ENCODE measurements around the gene VTCN1. TPM values are rescaled to one million over a fixed set of nuclear protein-coding genes. Genes with fewer than 3 reads are reported as not detected.
A peak's percentile ranks its signal among the peaks of the same experiment; 100 is the strongest.
"Not testable (repeated sequence)": the region's sequence is repeated elsewhere in the genome, so short reads cannot be mapped to it uniquely, and the experiment has no call there.

VTCN1 gene, protein sequence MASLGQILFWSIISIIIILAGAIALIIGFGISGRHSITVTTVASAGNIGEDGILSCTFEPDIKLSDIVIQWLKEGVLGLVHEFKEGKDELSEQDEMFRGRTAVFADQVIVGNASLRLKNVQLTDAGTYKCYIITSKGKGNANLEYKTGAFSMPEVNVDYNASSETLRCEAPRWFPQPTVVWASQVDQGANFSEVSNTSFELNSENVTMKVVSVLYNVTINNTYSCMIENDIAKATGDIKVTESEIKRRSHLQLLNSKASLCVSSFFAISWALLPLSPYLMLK
- total RNA-seq (ENCODE audit: low replicate concordance): 49.4 and 125 TPM in 2 replicates
- long read RNA-seq, transcript VTCN1-203 (6 exons, 2,612 nt): major isoform, 909 of 1,004 reads
- long read RNA-seq, transcript VTCN1-201 (5 exons, 2,289 nt): minor isoform, 9 of 1,004 reads
- long read RNA-seq, partial matches to known transcripts: 49 of 1,004 reads
- long read RNA-seq, other reads (novel, unspliced or antisense): 37 of 1,004 reads

DNA sequence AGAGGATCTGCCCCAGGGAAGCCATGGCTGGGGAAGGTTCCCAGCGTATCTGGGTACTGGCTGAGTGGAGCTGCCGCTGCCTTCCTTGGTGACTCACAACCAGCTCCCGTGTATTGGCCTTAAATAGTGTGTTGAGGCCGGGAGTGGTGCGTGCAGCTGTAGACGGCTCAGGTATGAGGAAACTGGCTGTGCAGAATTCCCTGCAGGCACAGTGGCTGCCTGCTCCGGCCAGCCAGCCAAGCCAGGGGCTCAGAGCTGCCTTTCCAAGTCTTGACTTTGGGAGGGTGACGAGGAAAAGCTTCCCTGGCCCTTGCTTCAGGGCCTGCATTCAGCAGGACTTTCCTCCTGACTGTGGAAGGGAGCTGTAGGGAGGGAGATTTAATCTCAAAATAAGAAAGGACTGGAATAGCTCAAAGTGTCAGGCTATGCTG lies at the start of gene VTCN1:
TSS of gene VTCN1 (minus strand) at position 97 of the 431 bp plus-strand sequence. CDS start at position 25, 72 bp downstream.
- peak within 1 kb of the TSS; percentile 85 for H3K4me3 Mint-ChIP-seq
- no peaks in the 10 kb centered on the region for H3K27me3 Mint-ChIP-seq
- H3K27ac Mint-ChIP-seq: peak within 1 kb of the TSS; percentile 96
- TF ChIP-seq, protein P1, sequence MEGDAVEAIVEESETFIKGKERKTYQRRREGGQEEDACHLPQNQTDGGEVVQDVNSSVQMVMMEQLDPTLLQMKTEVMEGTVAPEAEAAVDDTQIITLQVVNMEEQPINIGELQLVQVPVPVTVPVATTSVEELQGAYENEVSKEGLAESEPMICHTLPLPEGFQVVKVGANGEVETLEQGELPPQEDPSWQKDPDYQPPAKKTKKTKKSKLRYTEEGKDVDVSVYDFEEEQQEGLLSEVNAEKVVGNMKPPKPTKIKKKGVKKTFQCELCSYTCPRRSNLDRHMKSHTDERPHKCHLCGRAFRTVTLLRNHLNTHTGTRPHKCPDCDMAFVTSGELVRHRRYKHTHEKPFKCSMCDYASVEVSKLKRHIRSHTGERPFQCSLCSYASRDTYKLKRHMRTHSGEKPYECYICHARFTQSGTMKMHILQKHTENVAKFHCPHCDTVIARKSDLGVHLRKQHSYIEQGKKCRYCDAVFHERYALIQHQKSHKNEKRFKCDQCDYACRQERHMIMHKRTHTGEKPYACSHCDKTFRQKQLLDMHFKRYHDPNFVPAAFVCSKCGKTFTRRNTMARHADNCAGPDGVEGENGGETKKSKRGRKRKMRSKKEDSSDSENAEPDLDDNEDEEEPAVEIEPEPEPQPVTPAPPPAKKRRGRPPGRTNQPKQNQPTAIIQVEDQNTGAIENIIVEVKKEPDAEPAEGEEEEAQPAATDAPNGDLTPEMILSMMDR (conservative IDR thresholded peaks at IDR 0.05): no peak
- no peaks in the 10 kb centered on the region for H3K9me3 Mint-ChIP-seq
- no peak for DNase-seq (ENCODE audit: extremely low spot score, unreplicated experiment)
- peaks cover 3% of the 10 kb centered on the region for H3K36me3 Mint-ChIP-seq
- peaks cover 20% of the 10 kb centered on the region for H3K4me1 Mint-ChIP-seq (ENCODE audit: unreplicated experiment)

DNA sequence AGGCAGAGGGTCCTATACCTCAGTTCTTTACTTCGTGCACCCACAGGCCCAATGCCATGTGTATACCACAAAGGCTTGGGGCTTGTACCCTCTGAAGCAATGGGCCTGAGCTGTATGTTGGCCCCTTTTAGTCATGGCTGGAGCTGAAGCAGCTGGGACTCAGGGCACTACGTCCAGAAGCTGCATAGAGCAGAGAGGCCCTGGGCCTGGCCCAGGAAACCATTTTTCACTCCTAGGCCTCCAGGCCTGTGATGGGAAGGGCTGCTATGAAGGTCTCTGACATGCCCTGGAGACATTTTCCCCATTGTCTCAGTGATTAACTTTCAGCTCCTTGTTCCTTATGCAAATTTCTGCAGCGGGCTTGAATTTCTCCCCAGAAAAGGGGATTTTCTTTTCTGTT lies 48.1 kb upstream of the VTCN1 start:
- H3K4me3 Mint-ChIP-seq: no peak overlapping the region
- TF ChIP-seq, protein P1 (conservative IDR thresholded peaks at IDR 0.05): no peak

DNA sequence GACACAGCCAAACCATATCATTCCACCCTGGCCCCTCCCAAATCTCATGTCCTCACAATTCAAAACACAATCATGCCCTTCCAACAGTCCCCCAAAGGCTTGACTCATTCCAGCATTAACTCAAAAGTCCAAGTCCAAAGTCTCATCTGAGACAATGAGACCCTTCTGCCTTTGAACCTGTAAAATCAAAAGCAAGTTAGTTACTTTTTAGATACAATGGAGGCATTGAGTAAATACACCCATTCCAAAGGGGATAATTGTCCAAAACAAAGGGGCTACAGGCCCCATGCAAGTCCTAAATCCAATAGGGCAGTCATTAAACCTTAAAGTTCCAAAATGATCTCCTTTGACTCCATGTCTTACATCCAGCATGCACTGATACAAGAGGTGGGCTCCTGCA lies 47.3 kb upstream of the VTCN1 start:
- Mint-ChIP-seq H3K4me1 (ENCODE audit: unreplicated experiment) (peaks cover 13% of the 10 kb centered on the region), H3K9me3 (peaks cover 11% of the 10 kb centered on the region)
- not testable (repeated sequence) for H3K27ac Mint-ChIP-seq; H3K27me3 Mint-ChIP-seq; H3K36me3 Mint-ChIP-seq; H3K4me3 Mint-ChIP-seq; DNase-seq (ENCODE audit: extremely low spot score, unreplicated experiment)

More for the DNA sequence above, 48.1 kb upstream of the VTCN1 start:
- H3K9me3 Mint-ChIP-seq: peaks cover 11% of the 10 kb centered on the region
- no peaks in the 10 kb centered on the region for H3K36me3 Mint-ChIP-seq
- no peak overlapping the region for H3K27ac Mint-ChIP-seq
- H3K27me3 Mint-ChIP-seq: no peaks in the 10 kb centered on the region
- H3K4me1 Mint-ChIP-seq (ENCODE audit: unreplicated experiment): peaks cover 13% of the 10 kb centered on the region
- no peak for DNase-seq (ENCODE audit: extremely low spot score, unreplicated experiment)

DNA sequence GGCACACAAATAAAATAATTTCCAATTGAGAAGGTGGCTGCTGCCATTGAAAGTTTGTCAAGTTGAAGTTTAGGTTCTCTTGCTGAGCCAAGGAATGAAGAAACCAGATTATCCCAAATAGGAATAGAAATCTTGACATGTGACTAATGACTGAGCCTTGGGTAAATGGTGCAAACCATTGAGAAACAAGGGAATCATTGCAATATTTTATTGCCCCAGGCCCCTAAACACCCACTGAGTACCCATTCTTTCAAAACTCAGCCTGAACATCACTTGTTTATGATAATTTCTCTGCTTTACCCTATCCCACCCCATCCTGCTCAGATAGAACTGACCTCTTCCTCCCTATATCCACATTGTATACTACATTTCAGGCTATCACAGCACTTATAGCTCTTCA lies 46.6 kb upstream of the VTCN1 start:
- no peak overlapping the region for H3K4me3 Mint-ChIP-seq
- H3K27ac Mint-ChIP-seq: no peak overlapping the region
- no peaks in the 10 kb centered on the region for H3K27me3 Mint-ChIP-seq
- peaks cover 11% of the 10 kb centered on the region for H3K9me3 Mint-ChIP-seq
- peaks cover 6% of the 10 kb centered on the region for H3K4me1 Mint-ChIP-seq (ENCODE audit: unreplicated experiment)
- no peaks in the 10 kb centered on the region for H3K36me3 Mint-ChIP-seq
- TF ChIP-seq, protein P1 (conservative IDR thresholded peaks at IDR 0.05): no peak
- no peak for DNase-seq (ENCODE audit: extremely low spot score, unreplicated experiment)

DNA sequence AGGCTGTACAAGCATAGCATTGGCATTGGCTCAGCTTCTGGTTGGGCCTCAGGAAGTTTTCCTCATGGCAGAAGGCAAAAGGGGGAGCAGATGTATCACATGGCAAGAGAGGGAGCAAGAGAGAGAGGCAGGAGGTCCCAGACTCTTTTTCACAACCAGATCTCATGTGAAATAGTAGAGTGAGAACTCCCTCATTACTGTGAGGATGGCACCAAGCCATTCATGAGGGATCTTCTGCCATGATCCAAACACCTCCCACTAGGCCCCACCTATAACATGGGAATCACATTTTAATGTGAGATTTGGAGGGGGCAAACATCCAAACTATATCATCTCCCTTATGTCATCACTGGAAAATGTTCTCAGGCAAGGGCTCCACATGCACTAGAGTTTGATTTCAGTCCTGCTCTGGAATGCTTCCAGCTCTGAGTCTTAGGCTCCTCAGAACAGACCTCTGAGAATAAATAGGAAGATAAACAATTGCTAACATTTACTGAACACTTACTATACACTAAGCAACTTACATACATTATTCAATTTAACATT lies 39.4 kb upstream of the VTCN1 start:
- no peaks in the 10 kb centered on the region for H3K27me3 Mint-ChIP-seq
- TF ChIP-seq, protein P1 (conservative IDR thresholded peaks at IDR 0.05): no peak

DNA sequence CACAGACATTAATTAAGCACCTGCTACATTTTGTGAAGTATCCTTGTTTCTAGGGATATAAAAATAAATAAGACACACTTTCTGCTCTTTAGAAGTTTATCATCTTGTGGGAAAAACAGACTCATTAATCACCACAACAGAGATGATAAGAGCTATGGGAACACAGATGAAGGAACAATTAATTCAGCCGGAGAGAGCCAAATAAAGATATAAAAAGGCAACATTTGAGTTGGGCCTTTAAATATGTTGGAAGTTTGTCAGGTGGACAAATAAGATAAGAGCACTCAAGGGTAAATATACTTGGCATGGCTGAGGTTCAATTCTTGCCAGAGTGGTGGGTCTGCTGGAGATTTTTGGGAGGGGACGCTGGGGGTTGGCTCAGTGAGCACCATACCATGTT lies 34.2 kb upstream of the VTCN1 start:
- no peak overlapping the region for H3K27ac Mint-ChIP-seq
- TF ChIP-seq, protein P1 (conservative IDR thresholded peaks at IDR 0.05): no peak
- no peak overlapping the region for H3K4me3 Mint-ChIP-seq
- H3K27me3 Mint-ChIP-seq: no peaks in the 10 kb centered on the region
- no peaks in the 10 kb centered on the region for H3K36me3 Mint-ChIP-seq
- H3K9me3 Mint-ChIP-seq: peaks cover 5% of the 10 kb centered on the region
- no peak for DNase-seq (ENCODE audit: extremely low spot score, unreplicated experiment)
- no peaks in the 10 kb centered on the region for H3K4me1 Mint-ChIP-seq (ENCODE audit: unreplicated experiment)

More for the DNA sequence above, 39.4 kb upstream of the VTCN1 start:
- H3K9me3 Mint-ChIP-seq: no peaks in the 10 kb centered on the region
- H3K4me3 Mint-ChIP-seq: no peak overlapping the region
- H3K36me3 Mint-ChIP-seq: no peaks in the 10 kb centered on the region
- no peak overlapping the region for H3K27ac Mint-ChIP-seq
- no peak for DNase-seq (ENCODE audit: extremely low spot score, unreplicated experiment)
- H3K4me1 Mint-ChIP-seq (ENCODE audit: unreplicated experiment): no peaks in the 10 kb centered on the region

All from type B pancreatic cell (in vitro differentiated cells).